HUDEP-2 (cell line): ENCODE results near the gene GTF2H2.
"Not testable (repeated sequence)": the region's sequence is repeated elsewhere in the genome, so short reads cannot be mapped to it uniquely, and the experiment has no call there.

Source experiments
- DNase-seq, 76 experiments: peaks; one replicate each; lab custom pipeline; 2025; ENCODE audit not compliant: unreplicated experiment in 76 of 76; lab: John Stamatoyannopoulos, UW

GTF2H2 gene

DNA sequence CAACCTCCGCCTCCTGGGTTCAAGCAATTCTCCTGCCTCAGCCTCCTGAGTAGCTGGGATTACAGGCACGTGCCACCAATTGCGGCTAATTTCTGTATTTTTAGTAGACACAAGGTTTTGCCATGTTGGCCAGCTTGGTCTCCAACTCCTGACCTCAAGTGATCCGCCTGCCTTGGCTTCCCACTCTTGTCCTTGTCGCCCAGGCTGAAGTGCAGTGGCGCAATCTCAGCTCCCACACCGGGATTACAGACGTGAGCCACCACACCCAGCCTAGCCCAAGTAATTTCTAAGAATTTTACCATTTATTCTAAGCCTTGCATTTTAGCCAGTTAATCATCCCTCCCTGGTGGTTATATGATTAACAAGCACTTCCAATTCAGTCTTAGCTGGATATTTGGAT is 53.3 kb downstream of the GTF2H2 start:
- no peak for DNase-seq

DNA sequence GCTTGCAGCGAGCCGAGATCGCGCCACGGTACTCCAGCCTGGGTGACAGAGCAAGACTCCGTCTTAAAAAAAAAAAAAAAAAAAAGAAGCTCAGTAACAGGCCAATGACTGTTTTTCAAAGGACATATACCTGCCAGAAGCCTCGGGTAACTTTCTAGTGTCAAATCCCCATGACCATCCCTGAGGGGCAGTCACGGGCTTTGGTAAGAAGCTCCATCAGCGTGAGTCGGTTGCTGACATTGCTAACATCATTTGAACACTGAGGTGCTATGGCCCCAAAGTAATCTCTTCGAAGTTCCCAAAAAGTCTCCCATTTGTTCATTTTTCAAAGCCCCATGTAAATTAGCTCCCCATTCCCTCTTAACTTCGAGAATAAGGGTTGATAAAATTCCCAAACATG is 53.9 kb downstream of the GTF2H2 start:
- DNase-seq = no peak

- no peak for DNase-seq
These were observed 56.2 kb downstream of the GTF2H2 start for GRCh38 chr5:71011194-71011792.

GRCh38 chr5:71006983-71007382 is 60.5 kb downstream of the GTF2H2 start:
- DNase-seq = not testable (repeated sequence)
